ENCODE measurements around the gene TTPAL. TPM values are rescaled to one million over a fixed set of nuclear protein-coding genes. Genes with fewer than 3 reads are reported as not detected.

The TTPAL gene
- 10.3 and 12.6 TPM in 2 replicates for total RNA-seq
- 11.9 and 12.3 TPM in 2 replicates for polyA plus RNA-seq
- polyA plus RNA-seq (2012): 11.8 and 13.1 TPM in 2 replicates
- polyA minus RNA-seq (ENCODE audit: low replicate concordance): 49.1 and 67.8 TPM in 2 replicates

GRCh38 chr20:44475694-44476560 lies at the start of gene TTPAL:
TSS of gene TTPAL (plus strand) at chr20:44475874. CDS start at chr20:44480000, 4,126 bp downstream.
- no peaks in the 10 kb centered on the region for H3K27me3 ChIP-seq (ENCODE audit: control insufficient read depth, insufficient read depth, low read length)
- H3K27ac ChIP-seq (ENCODE audit: insufficient read depth, low read length): peak within 1 kb of the TSS; percentile 89
- peaks cover 2% of the 10 kb centered on the region for H3K4me1 ChIP-seq (ENCODE audit: control insufficient read depth, extremely low read depth, insufficient read depth, low read length)
- peak within 1 kb of the TSS; percentile 97 for H2AFZ ChIP-seq (ENCODE audit: low read length)
- peak; percentile 79 to 80 for DNase-seq (ENCODE audit: low read depth in 2 of 2)
- TF ChIP-seq CTCF (conservative IDR thresholded peaks at IDR 0.05 in 1 of 2, IDR thresholded peaks at IDR 0.05 in 1 of 2; ENCODE audit: low read depth in 1 of 2, low read length in 2 of 2): no peak
- TF ChIP-seq EZH2 (IDR thresholded peaks at IDR 0.05; ENCODE audit: low read length, missing control alignments): no peak
- H3K4me3 ChIP-seq (replicated peaks in 1 of 4; ENCODE audit: control extremely low read depth in 1 of 4, insufficient read depth in 1 of 4, low read depth in 3 of 4, low read length in 4 of 4): peak within 1 kb of the TSS; percentile 85 to 93 (median 87)
- no peaks in the 10 kb centered on the region for H3K9me3 ChIP-seq (ENCODE audit: control insufficient read depth, insufficient read depth, low read depth, low read length)
- H3K36me3 ChIP-seq (ENCODE audit: control insufficient read depth, insufficient read depth, low read length): peaks cover 5% of the 10 kb centered on the region
- H3K4me2 ChIP-seq (ENCODE audit: extremely low read depth, insufficient read depth, low read length): peak within 1 kb of the TSS; percentile 100
- no peaks in the 10 kb centered on the region for H4K20me1 ChIP-seq (ENCODE audit: control insufficient read depth, extremely low read depth, insufficient read depth, low read length)
- H3K79me2 ChIP-seq (ENCODE audit: control insufficient read depth, insufficient read depth, low read length): peaks cover 6% of the 10 kb centered on the region
- H3K9ac ChIP-seq (ENCODE audit: insufficient read depth, low read length): peak within 1 kb of the TSS; percentile 92

GRCh38 chr20:44425923-44426322 lies 49.8 kb upstream of the TTPAL start:
- TF ChIP-seq EZH2 (IDR thresholded peaks at IDR 0.05; ENCODE audit: low read length, missing control alignments): no peak
- TF ChIP-seq CTCF (conservative IDR thresholded peaks at IDR 0.05 in 1 of 2, IDR thresholded peaks at IDR 0.05 in 1 of 2; ENCODE audit: low read depth in 1 of 2, low read length in 2 of 2): no peak
- H3K9me3 ChIP-seq (ENCODE audit: control insufficient read depth, insufficient read depth, low read depth, low read length): no peaks in the 10 kb centered on the region
- no peak overlapping the region for H3K4me2 ChIP-seq (ENCODE audit: extremely low read depth, insufficient read depth, low read length)
- no peaks in the 10 kb centered on the region for H3K27me3 ChIP-seq (ENCODE audit: control insufficient read depth, insufficient read depth, low read length)
- H3K27ac ChIP-seq (ENCODE audit: insufficient read depth, low read length): no peak overlapping the region
- H3K9ac ChIP-seq (ENCODE audit: insufficient read depth, low read length): no peak overlapping the region
- H3K36me3 ChIP-seq (ENCODE audit: control insufficient read depth, insufficient read depth, low read length): no peaks in the 10 kb centered on the region
- no peak overlapping the region for H2AFZ ChIP-seq (ENCODE audit: low read length)
- H3K79me2 ChIP-seq (ENCODE audit: control insufficient read depth, insufficient read depth, low read length): no peaks in the 10 kb centered on the region
- no peaks in the 10 kb centered on the region for H4K20me1 ChIP-seq (ENCODE audit: control insufficient read depth, extremely low read depth, insufficient read depth, low read length)
- no peak for DNase-seq (ENCODE audit: low read depth in 2 of 2)
- H3K4me3 ChIP-seq (replicated peaks in 1 of 4; ENCODE audit: control extremely low read depth in 1 of 4, insufficient read depth in 1 of 4, low read depth in 3 of 4, low read length in 4 of 4): no peak overlapping the region
- H3K4me1 ChIP-seq (ENCODE audit: control insufficient read depth, extremely low read depth, insufficient read depth, low read length): no peaks in the 10 kb centered on the region

DNA sequence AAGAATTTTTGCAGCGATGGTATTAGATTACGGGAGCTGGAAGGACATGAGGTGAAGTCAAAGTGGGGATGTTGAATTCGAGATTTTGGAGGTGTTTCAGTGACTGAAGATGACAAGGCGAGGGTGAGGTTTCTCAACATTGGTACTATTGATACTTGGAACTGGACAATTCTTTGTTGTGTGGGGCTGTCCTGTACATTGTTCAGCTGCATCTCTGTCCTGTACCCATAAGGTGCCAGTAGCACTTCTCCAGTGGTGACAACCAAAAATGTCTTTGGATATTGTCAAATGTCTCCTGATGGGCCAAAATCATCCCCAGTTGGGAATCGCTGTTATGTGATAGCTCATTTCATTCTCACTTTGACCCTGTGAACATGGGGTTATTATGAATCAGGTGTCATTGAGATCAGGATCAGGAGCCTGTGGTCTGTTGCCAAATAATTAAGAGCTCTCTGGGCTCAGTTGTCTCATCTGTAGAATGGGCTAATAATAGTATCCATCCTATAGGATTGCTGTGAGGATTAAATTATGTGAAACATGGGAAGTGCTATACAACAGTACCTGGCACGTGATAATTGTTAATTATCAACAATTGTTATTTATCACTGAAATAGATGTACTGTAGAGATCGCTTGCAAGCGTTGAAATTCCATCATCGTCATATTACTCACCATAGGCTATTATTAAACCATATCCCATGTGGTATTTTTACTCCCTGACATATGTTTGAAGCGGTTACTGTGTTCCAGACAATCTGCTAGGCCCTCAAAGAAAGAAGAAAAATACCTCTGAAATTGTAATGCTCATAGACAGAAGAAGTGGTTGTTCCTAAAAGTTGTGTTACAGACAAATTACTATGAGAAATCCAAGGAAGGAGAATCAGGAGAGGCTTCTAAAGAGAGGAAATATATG lies 48.5 kb upstream of the TTPAL start:
- Histone ChIP-seq H3K79me2 (ENCODE audit: control insufficient read depth, insufficient read depth, low read length) (no peaks in the 10 kb centered on the region), H3K27me3 (ENCODE audit: control insufficient read depth, insufficient read depth, low read length) (no peaks in the 10 kb centered on the region), H3K4me1 (ENCODE audit: control insufficient read depth, extremely low read depth, insufficient read depth, low read length) (no peaks in the 10 kb centered on the region), H2AFZ (ENCODE audit: low read length) (no peak overlapping the region), H3K36me3 (ENCODE audit: control insufficient read depth, insufficient read depth, low read length) (no peaks in the 10 kb centered on the region), H4K20me1 (ENCODE audit: control insufficient read depth, extremely low read depth, insufficient read depth, low read length) (no peaks in the 10 kb centered on the region), H3K4me2 (ENCODE audit: extremely low read depth, insufficient read depth, low read length) (no peak overlapping the region), H3K9me3 (ENCODE audit: control insufficient read depth, insufficient read depth, low read depth, low read length) (no peaks in the 10 kb centered on the region), H3K9ac (ENCODE audit: insufficient read depth, low read length) (no peak overlapping the region), H3K4me3 (replicated peaks in 1 of 4; ENCODE audit: control extremely low read depth in 1 of 4, insufficient read depth in 1 of 4, low read depth in 3 of 4, low read length in 4 of 4) (no peak overlapping the region), H3K27ac (ENCODE audit: insufficient read depth, low read length) (no peak overlapping the region)
- no peak for TF ChIP-seq CTCF (conservative IDR thresholded peaks at IDR 0.05 in 1 of 2, IDR thresholded peaks at IDR 0.05 in 1 of 2; ENCODE audit: low read depth in 1 of 2, low read length in 2 of 2)
- no peak for TF ChIP-seq EZH2 (IDR thresholded peaks at IDR 0.05; ENCODE audit: low read length, missing control alignments)
- no peak for DNase-seq (ENCODE audit: low read depth in 2 of 2)

Data from fibroblast of lung (primary cell).